Measurements from ENCODE around the gene RPS16.
A peak's percentile ranks its signal among the peaks of the same experiment; 100 is the strongest.

GRCh38 chr19:39410017-39410830 lies 25.5 kb downstream of the RPS16 start:
- peak; percentile 83 to 90 (median 85) for TF ChIP-seq POLR2AphosphoS5 (IDR thresholded peaks at IDR 0.05)
- peak in 1 of 3 donors; percentile 23 for TF ChIP-seq POLR2A (IDR thresholded peaks at IDR 0.05)
- TF ChIP-seq, protein P1, sequence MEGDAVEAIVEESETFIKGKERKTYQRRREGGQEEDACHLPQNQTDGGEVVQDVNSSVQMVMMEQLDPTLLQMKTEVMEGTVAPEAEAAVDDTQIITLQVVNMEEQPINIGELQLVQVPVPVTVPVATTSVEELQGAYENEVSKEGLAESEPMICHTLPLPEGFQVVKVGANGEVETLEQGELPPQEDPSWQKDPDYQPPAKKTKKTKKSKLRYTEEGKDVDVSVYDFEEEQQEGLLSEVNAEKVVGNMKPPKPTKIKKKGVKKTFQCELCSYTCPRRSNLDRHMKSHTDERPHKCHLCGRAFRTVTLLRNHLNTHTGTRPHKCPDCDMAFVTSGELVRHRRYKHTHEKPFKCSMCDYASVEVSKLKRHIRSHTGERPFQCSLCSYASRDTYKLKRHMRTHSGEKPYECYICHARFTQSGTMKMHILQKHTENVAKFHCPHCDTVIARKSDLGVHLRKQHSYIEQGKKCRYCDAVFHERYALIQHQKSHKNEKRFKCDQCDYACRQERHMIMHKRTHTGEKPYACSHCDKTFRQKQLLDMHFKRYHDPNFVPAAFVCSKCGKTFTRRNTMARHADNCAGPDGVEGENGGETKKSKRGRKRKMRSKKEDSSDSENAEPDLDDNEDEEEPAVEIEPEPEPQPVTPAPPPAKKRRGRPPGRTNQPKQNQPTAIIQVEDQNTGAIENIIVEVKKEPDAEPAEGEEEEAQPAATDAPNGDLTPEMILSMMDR (IDR thresholded peaks at IDR 0.05 in 8 of 11, conservative IDR thresholded peaks at IDR 0.05 in 3 of 11), result peak in 3 of 11 experiments; percentile 3 to 27 (median 5)

All from spleen (tissue), 7 donors.